ENCODE measurements around the gene AK5. TPM values are rescaled to one million over a fixed set of nuclear protein-coding genes. Genes with fewer than 3 reads are reported as not detected.
"Not testable (repeated sequence)": the region's sequence is repeated elsewhere in the genome, so short reads cannot be mapped to it uniquely, and the experiment has no call there.

The AK5 gene
- total and polyA plus RNA-seq, 11 donors = 0.14 to 0.91 (median 0.40) TPM; not detected in 2

GRCh38 chr1:77506771-77507170 is 225.0 kb downstream of the AK5 start:
- TF ChIP-seq POLR2A (IDR thresholded peaks at IDR 0.05) (no peak), CTCF (IDR thresholded peaks at IDR 0.05) (no peak)
- intact Hi-C loops (cut with DNase I) = no loop called here
- H3K9me3 ChIP-seq = no peaks in the 10 kb centered on the region
- ATAC-seq (no peak), DNase-seq (no peak)
- 89 to 96% (median 91%) methylated on average over 4 of the region's 4 CpGs for WGBS, 4 donors
- H3K27me3 ChIP-seq = no peaks in the 10 kb centered on the region
- H3K4me1 ChIP-seq = peaks cover 0 to 6% (median 0%) of the 10 kb centered on the region in 12 donors
- no peak overlapping the region for H3K27ac ChIP-seq
- no peak overlapping the region for H3K4me3 ChIP-seq
- no peaks in the 10 kb centered on the region for H3K36me3 ChIP-seq

GRCh38 chr1:77509051-77509492 is 227.3 kb downstream of the AK5 start:
- intact Hi-C loops (cut with DNase I) = no loop called here
- Histone ChIP-seq H3K27ac (no peak overlapping the region), H3K36me3 (no peaks in the 10 kb centered on the region), H3K27me3 (no peaks in the 10 kb centered on the region), H3K9me3 (no peaks in the 10 kb centered on the region), H3K4me1 (peaks cover 0 to 11% (median 0%) of the 10 kb centered on the region in 12 donors), H3K4me3 (no peak overlapping the region)
- ATAC-seq = no peak
- no peak for DNase-seq
- TF ChIP-seq CTCF (IDR thresholded peaks at IDR 0.05) = no peak
- no peak for TF ChIP-seq POLR2A (IDR thresholded peaks at IDR 0.05)
- 56 to 69% (median 65%) methylated on average over 3 of the region's 3 CpGs for WGBS, 4 donors

- no peak for TF ChIP-seq CTCF (IDR thresholded peaks at IDR 0.05)
- no peak for TF ChIP-seq POLR2A (IDR thresholded peaks at IDR 0.05)
- Histone ChIP-seq H3K4me1 (peaks cover 0 to 19% (median 1%) of the 10 kb centered on the region in 12 donors), H3K36me3 (no peaks in the 10 kb centered on the region), H3K27me3 (no peaks in the 10 kb centered on the region), H3K27ac (no peak overlapping the region), H3K9me3 (no peaks in the 10 kb centered on the region), H3K4me3 (no peak overlapping the region)
- ATAC-seq = no peak
- DNase-seq = no peak
- 75 to 89% (median 85%) methylated on average over 2 of the region's 2 CpGs for WGBS, 4 donors
- intact Hi-C loops (cut with DNase I) = no loop called here
Measured at GRCh38 chr1:77509898-77510297, 228.1 kb downstream of the AK5 start.

GRCh38 chr1:77511440-77511840 is 229.6 kb downstream of the AK5 start:
- Histone ChIP-seq H3K27me3 (no peaks in the 10 kb centered on the region), H3K4me3 (no peak overlapping the region), H3K27ac (no peak overlapping the region), H3K9me3 (no peaks in the 10 kb centered on the region), H3K4me1 (peaks cover 0 to 28% (median 5%) of the 10 kb centered on the region in 12 donors), H3K36me3 (no peaks in the 10 kb centered on the region)
- intact Hi-C loops (cut with DNase I) = no loop called here
- ATAC-seq (peak in 1 of 4 donors; percentile 27), DNase-seq (no peak)
- 68 to 73% (median 71%) methylated on average over 2 of the region's 2 CpGs for WGBS, 4 donors
- TF ChIP-seq POLR2A (IDR thresholded peaks at IDR 0.05) (no peak), CTCF (IDR thresholded peaks at IDR 0.05) (no peak)

- intact Hi-C loops (cut with DNase I); H3K9me3 ChIP-seq; DNase-seq; ATAC-seq; H3K4me3 ChIP-seq; H3K27ac ChIP-seq; H3K27me3 ChIP-seq; H3K36me3 ChIP-seq: not testable (repeated sequence)
- H3K4me1 ChIP-seq = peaks cover 0 to 28% (median 5%) of the 10 kb centered on the region in 12 donors
- WGBS, 4 donors = 74 to 83% (median 75%) methylated on average over 1 to 3 of the region's 3 CpGs
Measured at GRCh38 chr1:77512650-77513049, 230.8 kb downstream of the AK5 start.
